Activated CD4-positive, alpha-beta T cell treated with anti-CD3 and anti-CD28 coated beads, Interleukin-2, amount 50 U/mL, for 1 hour (primary cell): Measurements from ENCODE around the gene DHDDS.

Experiments used
- DNase-seq: peaks from one replicate; pipeline ENCODE4 v3.0.0-alpha.2; 2020

Gene DHDDS

DNA sequence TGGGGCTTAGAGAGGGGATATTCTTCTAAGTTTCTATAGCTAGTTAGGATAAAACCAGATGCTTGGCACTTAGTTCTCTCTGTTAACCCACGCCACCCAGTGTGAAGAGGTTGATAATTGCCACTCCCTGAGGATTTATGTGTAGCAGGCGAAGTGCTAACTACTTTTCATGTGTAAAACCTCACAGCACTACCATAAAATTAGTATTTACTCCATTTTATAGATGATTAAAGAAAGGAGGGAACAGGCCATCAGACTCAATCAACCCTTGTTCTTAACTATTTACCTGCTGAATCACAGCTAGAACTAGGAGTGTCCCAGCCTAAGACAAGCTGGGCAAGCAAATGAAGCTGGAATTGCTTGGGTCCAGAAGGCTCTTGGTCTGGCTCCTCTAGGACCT is 12.6 kb upstream of the DHDDS start:
- no peak for DNase-seq

DNA sequence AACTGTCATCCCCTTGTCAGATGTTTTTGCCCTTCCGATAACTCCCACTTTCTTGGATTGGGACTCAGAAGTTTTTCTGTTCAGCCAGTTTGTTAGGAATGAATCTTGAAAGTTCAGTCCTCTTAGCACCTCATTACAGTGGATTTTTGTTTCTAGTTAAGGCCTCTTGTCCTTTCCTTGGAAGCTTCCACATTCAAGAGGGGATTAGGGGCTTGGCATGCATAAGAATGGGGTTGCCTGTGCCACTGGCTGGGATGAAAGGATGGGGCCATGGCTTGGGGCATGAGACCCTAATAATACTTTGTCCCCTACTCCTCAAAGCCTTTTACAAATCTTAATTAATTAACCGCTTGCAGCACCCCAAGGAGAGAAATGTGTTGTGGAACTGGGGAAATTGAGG is 2.4 kb upstream of the DHDDS start:
- DNase-seq = no peak

- no peak for DNase-seq
Measured at GRCh38 chr1:26432793-26433192, 672 bp downstream of the DHDDS start.

DNA sequence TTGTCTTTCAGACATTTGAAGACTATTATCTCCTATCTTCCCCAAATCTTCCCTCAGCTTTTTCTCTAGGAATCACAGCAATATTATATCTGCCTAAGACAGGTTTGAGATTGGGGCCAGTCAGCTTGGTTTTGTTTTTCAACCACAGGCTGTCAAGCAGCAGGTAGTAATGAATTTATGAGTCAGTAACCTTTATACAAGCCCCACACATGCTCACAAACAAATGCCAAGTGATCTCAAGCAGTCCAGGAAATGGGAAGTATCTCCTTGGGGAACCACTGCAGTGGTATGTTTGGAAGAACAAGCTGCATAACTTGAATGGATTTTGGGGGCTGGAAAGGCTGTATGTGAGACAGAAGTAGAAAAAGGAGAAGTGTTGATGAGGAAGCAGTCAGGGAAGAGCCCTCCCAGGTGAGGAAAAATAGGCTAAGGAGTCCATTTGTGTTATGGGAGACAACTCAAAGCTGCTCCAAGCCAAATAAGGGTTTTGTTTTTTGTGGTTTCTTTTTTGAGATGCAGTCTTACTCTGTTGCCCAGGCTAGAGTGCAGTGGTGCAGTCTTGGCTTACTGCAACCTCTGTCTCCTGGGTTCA is 2.1 kb downstream of the DHDDS start:
- DNase-seq = no peak

GRCh38 chr1:26438041-26438440 is 5.9 kb downstream of the DHDDS start:
- no peak for DNase-seq

- no peak for DNase-seq
Measured at GRCh38 chr1:26440259-26440658, 8.1 kb downstream of the DHDDS start.

DNA sequence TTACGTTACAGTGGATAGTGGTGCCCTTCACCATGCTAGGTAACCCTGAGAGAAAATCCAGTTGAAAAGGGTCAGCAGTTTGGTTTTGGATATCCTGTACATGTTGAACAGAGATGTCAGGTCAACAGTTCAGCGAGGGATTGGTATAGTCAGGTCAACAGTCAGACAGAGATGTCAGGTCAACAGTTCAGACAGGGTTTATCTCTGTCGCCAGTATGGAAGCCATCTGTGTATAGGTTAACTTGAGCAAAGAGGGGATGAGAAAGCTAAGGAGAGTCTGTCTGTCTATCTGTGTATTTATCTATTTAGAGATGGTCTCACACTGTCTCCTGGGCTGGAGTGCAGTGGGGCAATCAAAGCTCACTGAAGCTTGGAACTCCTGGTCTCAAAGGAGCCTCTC is 17.7 kb downstream of the DHDDS start:
- DNase-seq = no peak

DNA sequence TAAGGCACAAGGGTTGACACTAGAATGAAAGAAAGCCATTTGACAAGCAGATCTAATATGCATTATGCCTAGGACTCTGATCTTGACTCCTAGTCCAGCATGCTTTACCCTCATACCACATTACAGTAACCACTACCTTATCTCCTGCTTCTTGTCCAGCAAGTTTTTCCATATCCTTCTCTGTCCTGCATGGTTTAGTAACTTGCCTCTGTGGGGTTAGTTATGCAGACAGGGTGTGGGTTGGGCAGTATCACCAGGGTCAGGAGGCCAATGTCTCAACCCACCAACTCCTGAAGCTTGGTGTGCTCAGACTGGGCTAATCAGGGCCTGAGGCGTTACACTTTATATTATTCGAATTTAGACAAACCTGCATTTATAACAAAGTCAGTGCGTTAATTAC is 18.8 kb downstream of the DHDDS start:
- no peak for DNase-seq

- DNase-seq = no peak
Measured at GRCh38 chr1:26452459-26453183, 20.5 kb downstream of the DHDDS start.

- no peak for DNase-seq
Measured at GRCh38 chr1:26459148-26459547, 27.0 kb downstream of the DHDDS start.

DNA sequence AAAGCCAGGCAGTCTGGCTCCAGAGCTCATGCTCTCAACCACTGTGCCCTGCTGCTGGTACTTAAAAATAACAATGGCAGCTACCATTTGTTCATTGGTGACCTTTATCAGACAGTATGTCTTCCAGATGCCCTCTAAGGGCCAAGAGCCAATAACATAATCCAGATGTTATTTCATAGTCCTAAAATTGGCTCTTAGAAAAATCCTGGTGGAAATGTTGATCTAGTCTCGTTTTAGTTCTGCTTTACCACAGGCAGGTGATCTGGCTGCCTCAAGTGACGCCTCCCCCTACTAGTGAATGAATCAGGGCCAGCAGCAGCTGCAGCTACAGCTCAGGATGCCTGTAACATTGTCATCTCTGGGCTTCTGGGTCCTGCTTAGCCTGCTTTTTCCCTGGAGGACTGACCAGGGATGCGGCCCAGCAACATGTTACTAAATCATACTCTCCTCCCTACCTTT is 27.5 kb downstream of the DHDDS start:
- DNase-seq = no peak

DNA sequence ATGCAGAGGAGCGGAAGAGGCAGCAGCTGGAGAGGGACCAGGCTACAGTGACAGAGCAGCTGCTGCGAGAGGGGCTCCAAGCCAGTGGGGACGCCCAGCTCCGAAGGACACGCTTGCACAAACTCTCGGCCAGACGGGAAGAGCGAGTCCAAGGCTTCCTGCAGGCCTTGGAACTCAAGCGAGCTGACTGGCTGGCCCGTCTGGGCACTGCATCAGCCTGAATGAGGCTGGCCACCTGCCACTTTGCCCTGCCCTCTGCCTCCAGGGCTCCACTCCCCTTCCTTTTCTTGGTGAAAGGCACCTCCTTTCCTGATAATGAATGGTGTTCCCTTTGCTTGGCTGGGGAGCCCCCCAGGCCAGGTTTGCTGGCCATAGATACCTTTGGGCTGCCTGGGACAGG is 36.8 kb downstream of the DHDDS start:
- DNase-seq = no peak

GRCh38 chr1:26469558-26469957 is 37.4 kb downstream of the DHDDS start:
- no peak for DNase-seq

GRCh38 chr1:26470878-26471497 is 38.9 kb downstream of the DHDDS start:
- DNase-seq = no peak

DNA sequence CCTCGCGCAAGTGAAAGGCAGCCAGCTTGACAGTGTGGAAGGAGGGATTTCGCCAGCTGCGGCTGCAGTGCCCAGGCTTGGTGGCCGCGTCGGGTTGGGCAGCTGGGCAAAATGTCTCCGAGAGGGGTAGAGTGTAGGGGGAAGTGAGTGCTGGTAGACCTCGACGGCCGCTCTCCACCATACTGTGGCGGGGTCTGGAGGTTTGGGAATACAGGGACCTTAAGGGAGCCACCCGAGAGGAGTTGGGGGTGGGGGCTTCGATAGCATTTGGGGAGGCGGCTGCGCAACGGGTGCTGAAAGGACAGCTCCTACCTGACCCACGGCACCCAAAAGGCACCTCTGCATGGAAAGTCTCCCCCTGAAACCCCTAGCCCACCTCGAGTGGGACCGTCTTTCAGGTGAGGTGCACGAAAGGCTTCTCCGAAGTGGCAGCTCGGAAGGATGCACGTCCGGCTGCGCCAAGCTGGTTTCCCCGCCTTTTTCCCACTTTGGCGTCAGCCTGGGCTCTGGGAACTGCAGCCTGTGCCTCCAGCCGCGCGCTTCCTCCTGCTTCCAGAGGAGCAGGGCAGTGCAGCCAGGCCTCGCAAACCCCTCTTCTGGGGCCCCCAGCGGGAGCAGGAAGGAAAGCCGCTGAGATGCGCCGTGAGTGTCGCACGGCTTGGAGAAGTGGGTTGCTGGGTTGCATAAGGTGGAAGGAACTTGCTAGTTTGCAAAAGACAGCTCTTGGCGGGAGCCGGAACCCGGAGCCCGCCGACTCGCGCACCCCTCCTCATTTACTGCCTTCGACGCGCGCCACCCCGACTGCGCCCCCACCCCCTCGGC is 39.6 kb downstream of the DHDDS start:
- peak; percentile 32 for DNase-seq

DNA sequence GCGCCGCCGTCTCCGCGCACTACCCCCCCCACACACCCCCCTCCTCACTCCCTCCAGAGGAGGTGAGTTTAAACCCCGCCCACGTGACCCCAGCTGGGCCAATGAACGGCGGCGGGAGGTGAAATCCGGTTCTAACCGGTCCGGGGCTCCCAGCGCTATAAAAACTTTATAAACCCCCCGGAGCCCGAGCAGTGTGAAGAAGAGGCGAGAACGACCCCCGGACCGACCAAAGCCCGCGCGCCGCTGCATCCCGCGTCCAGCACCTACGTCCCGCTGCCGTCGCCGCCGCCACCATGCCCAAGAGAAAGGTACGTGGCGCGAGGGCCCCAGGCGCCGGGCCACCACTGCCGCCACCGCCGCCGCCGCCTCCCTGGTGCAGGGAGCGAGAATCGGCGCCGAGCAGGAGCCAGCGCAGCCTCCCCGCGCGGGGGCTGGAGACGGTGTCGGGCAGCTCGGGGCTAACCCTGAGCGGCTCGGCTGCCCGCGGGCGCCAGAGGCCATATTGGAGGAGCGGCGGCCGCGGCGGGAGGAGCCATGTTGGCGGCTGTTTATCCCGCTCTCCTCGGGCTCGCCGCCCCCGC is 40.3 kb downstream of the DHDDS start, which contains the start of gene HMGN2:
Gene HMGN2 (plus strand): TSS at position 121 of the 581 bp plus-strand sequence. CDS start 173 bp downstream, at position 294.
- peak; percentile 87 for DNase-seq

- DNase-seq = peak; percentile 97
Measured at GRCh38 chr1:26472901-26473845, 41.1 kb downstream of the DHDDS start.

GRCh38 chr1:26474818-26475217 is 42.7 kb downstream of the DHDDS start:
- no peak for DNase-seq

- DNase-seq = no peak
Measured at GRCh38 chr1:26475989-26476388, 43.9 kb downstream of the DHDDS start.

- no peak for DNase-seq
Measured at GRCh38 chr1:26476958-26477357, 44.8 kb downstream of the DHDDS start.

DNA sequence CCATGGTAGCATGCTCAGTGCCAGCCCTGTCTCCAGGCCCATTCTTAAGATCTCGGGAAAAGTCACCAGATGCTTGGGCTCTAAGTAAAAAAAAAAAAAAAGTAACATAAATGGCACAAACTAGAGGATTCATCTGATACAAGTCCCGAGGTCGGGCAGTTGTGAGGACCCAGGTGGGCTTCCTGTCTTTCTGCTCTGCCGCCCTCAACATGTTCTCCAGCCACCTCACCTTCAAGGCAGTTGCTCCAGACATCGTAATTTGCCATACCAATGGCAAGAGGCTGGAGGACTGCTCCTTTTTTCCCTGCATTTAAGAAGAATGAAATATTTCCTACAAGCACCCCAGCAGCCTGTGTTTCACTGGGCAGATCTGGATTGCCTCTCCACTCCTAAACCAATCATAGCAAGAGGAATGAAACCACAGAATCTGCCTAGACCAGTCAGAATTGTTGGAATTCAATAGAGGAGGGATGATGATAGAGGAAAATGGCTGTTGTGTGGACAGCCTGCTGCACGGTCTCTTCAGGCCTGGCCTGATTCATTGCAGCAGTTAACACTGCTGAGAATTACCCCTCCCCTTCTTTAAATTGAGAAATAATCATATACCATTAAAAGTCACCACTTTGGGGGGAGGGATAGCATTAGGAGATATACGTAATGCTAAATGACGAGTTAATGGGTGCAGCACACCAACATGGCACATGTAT is 45.5 kb downstream of the DHDDS start:
- DNase-seq = no peak
